ENCODE results near the gene RARG.
"Not testable (repeated sequence)": the region's sequence is repeated elsewhere in the genome, so short reads cannot be mapped to it uniquely, and the experiment has no call there.

RARG gene

GRCh38 chr12:53208435-53208834 is 23.6 kb downstream of the RARG start:
- no peak for DNase-seq (ENCODE audit: low read depth in 1 of 2, low spot score in 1 of 2)
- TF ChIP-seq JUND (IDR thresholded peaks at IDR 0.05; ENCODE audit: low read depth): no peak
- in situ Hi-C loops (cut with HindIII; ENCODE audit: low pct_unique_long_range_greater_than_20kb, low sequenced_read_pairs): no loop called here

- DNase-seq (ENCODE audit: low read depth in 1 of 2, low spot score in 1 of 2): no peak
Observed at GRCh38 chr12:53207042-53207441, 25.0 kb downstream of the RARG start, which contains the start of gene ITGB7. Gene ITGB7 (minus strand): TSS chr12:53207251. CDS start chr12:53200443, 6,808 bp downstream.

GRCh38 chr12:53205747-53206419 is 26.1 kb downstream of the RARG start:
- in situ Hi-C loops (cut with HindIII; ENCODE audit: low pct_unique_long_range_greater_than_20kb, low sequenced_read_pairs): no loop called here
- TF ChIP-seq JUND (IDR thresholded peaks at IDR 0.05; ENCODE audit: low read depth): no peak
- no peak for DNase-seq (ENCODE audit: low read depth in 1 of 2, low spot score in 1 of 2)

More at GRCh38 chr12:53207042-53207441, 25.0 kb downstream of the RARG start, which contains the start of gene ITGB7:
- in situ Hi-C loops (cut with HindIII; ENCODE audit: low pct_unique_long_range_greater_than_20kb, low sequenced_read_pairs): no loop called here
- no peak for TF ChIP-seq JUND (IDR thresholded peaks at IDR 0.05; ENCODE audit: low read depth)

- no peak for DNase-seq (ENCODE audit: low read depth in 1 of 2, low spot score in 1 of 2)
- in situ Hi-C loops (cut with HindIII; ENCODE audit: low pct_unique_long_range_greater_than_20kb, low sequenced_read_pairs): no loop called here
- no peak for TF ChIP-seq JUND (IDR thresholded peaks at IDR 0.05; ENCODE audit: low read depth)
Observed at GRCh38 chr12:53204351-53204750, 27.7 kb downstream of the RARG start.

- DNase-seq (ENCODE audit: low read depth in 1 of 2, low spot score in 1 of 2); in situ Hi-C loops (cut with HindIII; ENCODE audit: low pct_unique_long_range_greater_than_20kb, low sequenced_read_pairs): not testable (repeated sequence)
Observed at GRCh38 chr12:53202316-53202715, 29.7 kb downstream of the RARG start.

GRCh38 chr12:53201639-53202038 is 30.4 kb downstream of the RARG start:
- DNase-seq (ENCODE audit: low read depth in 1 of 2, low spot score in 1 of 2): no peak

GRCh38 chr12:53201177-53201541 is 30.9 kb downstream of the RARG start:
- DNase-seq (ENCODE audit: low read depth in 1 of 2, low spot score in 1 of 2): no peak
- TF ChIP-seq JUND (IDR thresholded peaks at IDR 0.05; ENCODE audit: low read depth): no peak
- in situ Hi-C loops (cut with HindIII; ENCODE audit: low pct_unique_long_range_greater_than_20kb, low sequenced_read_pairs): no loop called here

More at GRCh38 chr12:53201639-53202038, 30.4 kb downstream of the RARG start:
- in situ Hi-C loops (cut with HindIII; ENCODE audit: low pct_unique_long_range_greater_than_20kb, low sequenced_read_pairs): no loop called here
- no peak for TF ChIP-seq JUND (IDR thresholded peaks at IDR 0.05; ENCODE audit: low read depth)

GRCh38 chr12:53200458-53201176 is 31.4 kb downstream of the RARG start:
- no peak for TF ChIP-seq JUND (IDR thresholded peaks at IDR 0.05; ENCODE audit: low read depth)
- no peak for DNase-seq (ENCODE audit: low read depth in 1 of 2, low spot score in 1 of 2)
- in situ Hi-C loops (cut with HindIII; ENCODE audit: low pct_unique_long_range_greater_than_20kb, low sequenced_read_pairs): no loop called here

GRCh38 chr12:53200107-53200457 is 31.9 kb downstream of the RARG start:
- no peak for TF ChIP-seq JUND (IDR thresholded peaks at IDR 0.05; ENCODE audit: low read depth)
- in situ Hi-C loops (cut with HindIII; ENCODE audit: low pct_unique_long_range_greater_than_20kb, low sequenced_read_pairs): no loop called here
- no peak for DNase-seq (ENCODE audit: low read depth in 1 of 2, low spot score in 1 of 2)

GRCh38 chr12:53199700-53200099 is 32.3 kb downstream of the RARG start:
- no peak for DNase-seq (ENCODE audit: low read depth in 1 of 2, low spot score in 1 of 2)
- no peak for TF ChIP-seq JUND (IDR thresholded peaks at IDR 0.05; ENCODE audit: low read depth)
- in situ Hi-C loops (cut with HindIII; ENCODE audit: low pct_unique_long_range_greater_than_20kb, low sequenced_read_pairs): no loop called here

- in situ Hi-C loops (cut with HindIII; ENCODE audit: low pct_unique_long_range_greater_than_20kb, low sequenced_read_pairs): no loop called here
- no peak for TF ChIP-seq JUND (IDR thresholded peaks at IDR 0.05; ENCODE audit: low read depth)
- no peak for DNase-seq (ENCODE audit: low read depth in 1 of 2, low spot score in 1 of 2)
Observed at GRCh38 chr12:53198486-53199110, 33.4 kb downstream of the RARG start.

- no peak for DNase-seq (ENCODE audit: low read depth in 1 of 2, low spot score in 1 of 2)
- no peak for TF ChIP-seq JUND (IDR thresholded peaks at IDR 0.05; ENCODE audit: low read depth)
- in situ Hi-C loops (cut with HindIII; ENCODE audit: low pct_unique_long_range_greater_than_20kb, low sequenced_read_pairs): no loop called here
Observed at GRCh38 chr12:53197011-53197640, 34.9 kb downstream of the RARG start.

GRCh38 chr12:53196486-53196885 is 35.5 kb downstream of the RARG start:
- in situ Hi-C loops (cut with HindIII; ENCODE audit: low pct_unique_long_range_greater_than_20kb, low sequenced_read_pairs): no loop called here
- TF ChIP-seq JUND (IDR thresholded peaks at IDR 0.05; ENCODE audit: low read depth): no peak
- DNase-seq (ENCODE audit: low read depth in 1 of 2, low spot score in 1 of 2): no peak

Data from T47D (cell line).